ENCODE results near the gene SSBP3. TPM values are rescaled to one million over a fixed set of nuclear protein-coding genes. Genes with fewer than 3 reads are reported as not detected.

The SSBP3 gene
- total and polyA plus RNA-seq, 2 experiments from 2014 or later, result 47.4 to 68.6 TPM

DNA sequence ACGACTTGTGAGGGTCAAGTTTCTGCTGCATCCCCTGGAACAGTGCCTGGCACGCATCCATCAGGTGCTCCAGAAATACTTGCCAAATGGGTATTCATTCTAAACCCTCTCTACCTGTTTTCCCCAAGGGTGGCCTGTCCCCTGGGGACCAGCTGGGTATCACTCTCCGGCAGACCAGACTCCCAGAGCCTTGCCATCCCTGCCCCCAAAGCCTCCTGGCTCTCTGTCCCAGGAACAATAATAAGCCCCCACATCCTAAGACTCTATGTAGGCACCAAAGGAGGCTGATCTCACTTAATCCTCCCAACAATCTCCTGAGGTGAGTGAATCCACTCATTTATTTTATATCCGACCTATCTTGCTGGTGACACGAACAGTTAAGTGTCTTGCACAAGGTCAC is 109.5 kb downstream of the SSBP3 start:
- Histone ChIP-seq H3K4me3 (no peak overlapping the region), H3K4me1 (ENCODE audit: insufficient read depth) (peaks cover 71% of the 10 kb centered on the region), H3K27me3 (ENCODE audit: insufficient read depth) (no peaks in the 10 kb centered on the region), H3K9me2 (ENCODE audit: insufficient read depth) (no peaks in the 10 kb centered on the region), H2AFZ (no peak overlapping the region), H3K36me3 (ENCODE audit: insufficient read depth) (no peaks in the 10 kb centered on the region), H3F3A (replicated peaks; ENCODE audit: low read depth) (no peaks in the 10 kb centered on the region), H3K79me2 (replicated peaks; ENCODE audit: insufficient read depth) (peaks cover 99% of the 10 kb centered on the region), H3K4me2 (no peak overlapping the region), H3K27ac (ENCODE audit: low read depth) (no peak overlapping the region), H4K20me1 (replicated peaks; ENCODE audit: insufficient read depth) (peaks cover 65% of the 10 kb centered on the region)
- no peak for DNase-seq (ENCODE audit: low spot score)
- H3K4me1 Mint-ChIP-seq, result peaks cover 87% of the 10 kb centered on the region
- H3K9me3 Mint-ChIP-seq, result no peaks in the 10 kb centered on the region
- H3K27ac Mint-ChIP-seq, result no peak overlapping the region
- H3K36me3 Mint-ChIP-seq (ENCODE audit: low read depth), result no peaks in the 10 kb centered on the region
- no peak for ATAC-seq
- TF ChIP-seq STAT1 (IDR thresholded peaks at IDR 0.05; ENCODE audit: unreplicated experiment), result no peak
- TF ChIP-seq, protein P1, sequence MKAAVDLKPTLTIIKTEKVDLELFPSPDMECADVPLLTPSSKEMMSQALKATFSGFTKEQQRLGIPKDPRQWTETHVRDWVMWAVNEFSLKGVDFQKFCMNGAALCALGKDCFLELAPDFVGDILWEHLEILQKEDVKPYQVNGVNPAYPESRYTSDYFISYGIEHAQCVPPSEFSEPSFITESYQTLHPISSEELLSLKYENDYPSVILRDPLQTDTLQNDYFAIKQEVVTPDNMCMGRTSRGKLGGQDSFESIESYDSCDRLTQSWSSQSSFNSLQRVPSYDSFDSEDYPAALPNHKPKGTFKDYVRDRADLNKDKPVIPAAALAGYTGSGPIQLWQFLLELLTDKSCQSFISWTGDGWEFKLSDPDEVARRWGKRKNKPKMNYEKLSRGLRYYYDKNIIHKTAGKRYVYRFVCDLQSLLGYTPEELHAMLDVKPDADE (IDR thresholded peaks at IDR 0.05), result no peak
- no peak for TF ChIP-seq ZNF331 (CRISPR knock-in tag; IDR thresholded peaks at IDR 0.05; ENCODE audit: low read depth)
- TF ChIP-seq, protein P2, sequence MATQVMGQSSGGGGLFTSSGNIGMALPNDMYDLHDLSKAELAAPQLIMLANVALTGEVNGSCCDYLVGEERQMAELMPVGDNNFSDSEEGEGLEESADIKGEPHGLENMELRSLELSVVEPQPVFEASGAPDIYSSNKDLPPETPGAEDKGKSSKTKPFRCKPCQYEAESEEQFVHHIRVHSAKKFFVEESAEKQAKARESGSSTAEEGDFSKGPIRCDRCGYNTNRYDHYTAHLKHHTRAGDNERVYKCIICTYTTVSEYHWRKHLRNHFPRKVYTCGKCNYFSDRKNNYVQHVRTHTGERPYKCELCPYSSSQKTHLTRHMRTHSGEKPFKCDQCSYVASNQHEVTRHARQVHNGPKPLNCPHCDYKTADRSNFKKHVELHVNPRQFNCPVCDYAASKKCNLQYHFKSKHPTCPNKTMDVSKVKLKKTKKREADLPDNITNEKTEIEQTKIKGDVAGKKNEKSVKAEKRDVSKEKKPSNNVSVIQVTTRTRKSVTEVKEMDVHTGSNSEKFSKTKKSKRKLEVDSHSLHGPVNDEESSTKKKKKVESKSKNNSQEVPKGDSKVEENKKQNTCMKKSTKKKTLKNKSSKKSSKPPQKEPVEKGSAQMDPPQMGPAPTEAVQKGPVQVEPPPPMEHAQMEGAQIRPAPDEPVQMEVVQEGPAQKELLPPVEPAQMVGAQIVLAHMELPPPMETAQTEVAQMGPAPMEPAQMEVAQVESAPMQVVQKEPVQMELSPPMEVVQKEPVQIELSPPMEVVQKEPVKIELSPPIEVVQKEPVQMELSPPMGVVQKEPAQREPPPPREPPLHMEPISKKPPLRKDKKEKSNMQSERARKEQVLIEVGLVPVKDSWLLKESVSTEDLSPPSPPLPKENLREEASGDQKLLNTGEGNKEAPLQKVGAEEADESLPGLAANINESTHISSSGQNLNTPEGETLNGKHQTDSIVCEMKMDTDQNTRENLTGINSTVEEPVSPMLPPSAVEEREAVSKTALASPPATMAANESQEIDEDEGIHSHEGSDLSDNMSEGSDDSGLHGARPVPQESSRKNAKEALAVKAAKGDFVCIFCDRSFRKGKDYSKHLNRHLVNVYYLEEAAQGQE (IDR thresholded peaks at IDR 0.05; ENCODE audit: unreplicated experiment), result no peak
- TF ChIP-seq POLR2AphosphoS5 (IDR thresholded peaks at IDR 0.05; ENCODE audit: low read depth), result no peak
- no peak for TF ChIP-seq EZH2 (IDR thresholded peaks at IDR 0.05; ENCODE audit: low read depth, unreplicated experiment)
- TF ChIP-seq NANOG (IDR thresholded peaks at IDR 0.05; ENCODE audit: borderline replicate concordance), result no peak
- H3K4me3 Mint-ChIP-seq, result no peak overlapping the region
- H3K27me3 Mint-ChIP-seq (ENCODE audit: insufficient read depth, low read depth, poor library complexity), result peaks cover 18% of the 10 kb centered on the region

DNA sequence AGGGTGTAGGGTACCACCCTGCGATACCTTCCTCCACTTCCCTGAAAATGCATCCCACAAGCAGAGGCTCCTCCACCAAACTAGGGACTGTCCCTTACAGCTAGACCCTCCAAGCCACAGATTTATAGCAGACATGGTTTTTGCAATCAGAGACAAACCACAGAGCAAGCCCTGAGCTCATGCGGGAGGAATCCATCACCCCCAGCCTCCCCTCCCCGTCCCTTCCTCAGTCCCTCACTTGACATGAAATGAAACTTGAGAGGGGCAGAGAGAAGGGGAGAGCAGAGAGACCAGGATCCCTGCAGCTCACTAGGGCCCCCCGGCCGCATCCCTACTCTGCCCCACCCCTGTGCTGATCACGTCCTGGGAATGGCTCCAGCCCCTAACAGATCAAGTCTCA is 111.3 kb downstream of the SSBP3 start:
- Histone ChIP-seq H3K9me2 (ENCODE audit: insufficient read depth) (no peaks in the 10 kb centered on the region), H3K4me1 (ENCODE audit: insufficient read depth) (peaks cover 72% of the 10 kb centered on the region), H2AFZ (no peak overlapping the region), H3F3A (replicated peaks; ENCODE audit: low read depth) (no peaks in the 10 kb centered on the region), H3K36me3 (ENCODE audit: insufficient read depth) (no peaks in the 10 kb centered on the region), H3K4me2 (peak overlapping the region; percentile 38; the same call in 1 of the 2 replicates), H3K27ac (ENCODE audit: low read depth) (no peak overlapping the region), H3K79me2 (replicated peaks; ENCODE audit: insufficient read depth) (peaks cover 99% of the 10 kb centered on the region), H3K27me3 (ENCODE audit: insufficient read depth) (no peaks in the 10 kb centered on the region), H3K4me3 (no peak overlapping the region), H4K20me1 (replicated peaks; ENCODE audit: insufficient read depth) (peaks cover 59% of the 10 kb centered on the region)
- ATAC-seq, result no peak
- no peaks in the 10 kb centered on the region for H3K36me3 Mint-ChIP-seq (ENCODE audit: low read depth)
- H3K4me1 Mint-ChIP-seq, result peaks cover 87% of the 10 kb centered on the region
- H3K4me3 Mint-ChIP-seq, result no peak overlapping the region; the same call in 2 of the 3 replicates
- no peak for DNase-seq (ENCODE audit: low spot score)
- H3K27me3 Mint-ChIP-seq (ENCODE audit: insufficient read depth, low read depth, poor library complexity), result peaks cover 18% of the 10 kb centered on the region
- H3K9me3 Mint-ChIP-seq, result no peaks in the 10 kb centered on the region
- no peak overlapping the region for H3K27ac Mint-ChIP-seq
- TF ChIP-seq JUNB (IDR thresholded peaks at IDR 0.05; ENCODE audit: unreplicated experiment) (no peak), NANOG (IDR thresholded peaks at IDR 0.05; ENCODE audit: borderline replicate concordance) (no peak), EZH2 (IDR thresholded peaks at IDR 0.05; ENCODE audit: low read depth, unreplicated experiment) (no peak)
- TF ChIP-seq, protein P3, sequence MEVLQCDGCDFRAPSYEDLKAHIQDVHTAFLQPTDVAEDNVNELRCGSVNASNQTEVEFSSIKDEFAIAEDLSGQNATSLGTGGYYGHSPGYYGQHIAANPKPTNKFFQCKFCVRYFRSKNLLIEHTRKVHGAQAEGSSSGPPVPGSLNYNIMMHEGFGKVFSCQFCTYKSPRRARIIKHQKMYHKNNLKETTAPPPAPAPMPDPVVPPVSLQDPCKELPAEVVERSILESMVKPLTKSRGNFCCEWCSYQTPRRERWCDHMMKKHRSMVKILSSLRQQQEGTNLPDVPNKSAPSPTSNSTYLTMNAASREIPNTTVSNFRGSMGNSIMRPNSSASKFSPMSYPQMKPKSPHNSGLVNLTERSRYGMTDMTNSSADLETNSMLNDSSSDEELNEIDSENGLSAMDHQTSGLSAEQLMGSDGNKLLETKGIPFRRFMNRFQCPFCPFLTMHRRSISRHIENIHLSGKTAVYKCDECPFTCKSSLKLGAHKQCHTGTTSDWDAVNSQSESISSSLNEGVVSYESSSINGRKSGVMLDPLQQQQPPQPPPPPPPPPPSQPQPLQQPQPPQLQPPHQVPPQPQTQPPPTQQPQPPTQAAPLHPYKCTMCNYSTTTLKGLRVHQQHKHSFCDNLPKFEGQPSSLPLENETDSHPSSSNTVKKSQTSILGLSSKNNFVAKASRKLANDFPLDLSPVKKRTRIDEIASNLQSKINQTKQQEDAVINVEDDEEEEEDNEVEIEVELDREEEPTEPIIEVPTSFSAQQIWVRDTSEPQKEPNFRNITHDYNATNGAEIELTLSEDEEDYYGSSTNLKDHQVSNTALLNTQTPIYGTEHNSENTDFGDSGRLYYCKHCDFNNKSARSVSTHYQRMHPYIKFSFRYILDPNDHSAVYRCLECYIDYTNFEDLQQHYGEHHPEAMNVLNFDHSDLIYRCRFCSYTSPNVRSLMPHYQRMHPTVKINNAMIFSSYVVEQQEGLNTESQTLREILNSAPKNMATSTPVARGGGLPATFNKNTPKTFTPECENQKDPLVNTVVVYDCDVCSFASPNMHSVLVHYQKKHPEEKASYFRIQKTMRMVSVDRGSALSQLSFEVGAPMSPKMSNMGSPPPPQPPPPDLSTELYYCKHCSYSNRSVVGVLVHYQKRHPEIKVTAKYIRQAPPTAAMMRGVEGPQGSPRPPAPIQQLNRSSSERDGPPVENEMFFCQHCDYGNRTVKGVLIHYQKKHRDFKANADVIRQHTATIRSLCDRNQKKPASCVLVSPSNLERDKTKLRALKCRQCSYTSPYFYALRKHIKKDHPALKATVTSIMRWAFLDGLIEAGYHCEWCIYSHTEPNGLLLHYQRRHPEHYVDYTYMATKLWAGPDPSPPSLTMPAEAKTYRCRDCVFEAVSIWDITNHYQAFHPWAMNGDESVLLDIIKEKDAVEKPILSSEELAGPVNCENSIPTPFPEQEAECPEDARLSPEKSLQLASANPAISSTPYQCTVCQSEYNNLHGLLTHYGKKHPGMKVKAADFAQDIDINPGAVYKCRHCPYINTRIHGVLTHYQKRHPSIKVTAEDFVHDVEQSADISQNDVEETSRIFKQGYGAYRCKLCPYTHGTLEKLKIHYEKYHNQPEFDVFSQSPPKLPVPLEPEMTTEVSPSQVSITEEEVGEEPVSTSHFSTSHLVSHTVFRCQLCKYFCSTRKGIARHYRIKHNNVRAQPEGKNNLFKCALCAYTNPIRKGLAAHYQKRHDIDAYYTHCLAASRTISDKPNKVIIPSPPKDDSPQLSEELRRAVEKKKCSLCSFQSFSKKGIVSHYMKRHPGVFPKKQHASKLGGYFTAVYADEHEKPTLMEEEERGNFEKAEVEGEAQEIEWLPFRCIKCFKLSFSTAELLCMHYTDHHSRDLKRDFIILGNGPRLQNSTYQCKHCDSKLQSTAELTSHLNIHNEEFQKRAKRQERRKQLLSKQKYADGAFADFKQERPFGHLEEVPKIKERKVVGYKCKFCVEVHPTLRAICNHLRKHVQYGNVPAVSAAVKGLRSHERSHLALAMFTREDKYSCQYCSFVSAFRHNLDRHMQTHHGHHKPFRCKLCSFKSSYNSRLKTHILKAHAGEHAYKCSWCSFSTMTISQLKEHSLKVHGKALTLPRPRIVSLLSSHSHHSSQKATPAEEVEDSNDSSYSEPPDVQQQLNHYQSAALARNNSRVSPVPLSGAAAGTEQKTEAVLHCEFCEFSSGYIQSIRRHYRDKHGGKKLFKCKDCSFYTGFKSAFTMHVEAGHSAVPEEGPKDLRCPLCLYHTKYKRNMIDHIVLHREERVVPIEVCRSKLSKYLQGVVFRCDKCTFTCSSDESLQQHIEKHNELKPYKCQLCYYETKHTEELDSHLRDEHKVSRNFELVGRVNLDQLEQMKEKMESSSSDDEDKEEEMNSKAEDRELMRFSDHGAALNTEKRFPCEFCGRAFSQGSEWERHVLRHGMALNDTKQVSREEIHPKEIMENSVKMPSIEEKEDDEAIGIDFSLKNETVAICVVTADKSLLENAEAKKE (CRISPR knock-in tag; IDR thresholded peaks at IDR 0.05), result no peak
- TF ChIP-seq, protein P4, sequence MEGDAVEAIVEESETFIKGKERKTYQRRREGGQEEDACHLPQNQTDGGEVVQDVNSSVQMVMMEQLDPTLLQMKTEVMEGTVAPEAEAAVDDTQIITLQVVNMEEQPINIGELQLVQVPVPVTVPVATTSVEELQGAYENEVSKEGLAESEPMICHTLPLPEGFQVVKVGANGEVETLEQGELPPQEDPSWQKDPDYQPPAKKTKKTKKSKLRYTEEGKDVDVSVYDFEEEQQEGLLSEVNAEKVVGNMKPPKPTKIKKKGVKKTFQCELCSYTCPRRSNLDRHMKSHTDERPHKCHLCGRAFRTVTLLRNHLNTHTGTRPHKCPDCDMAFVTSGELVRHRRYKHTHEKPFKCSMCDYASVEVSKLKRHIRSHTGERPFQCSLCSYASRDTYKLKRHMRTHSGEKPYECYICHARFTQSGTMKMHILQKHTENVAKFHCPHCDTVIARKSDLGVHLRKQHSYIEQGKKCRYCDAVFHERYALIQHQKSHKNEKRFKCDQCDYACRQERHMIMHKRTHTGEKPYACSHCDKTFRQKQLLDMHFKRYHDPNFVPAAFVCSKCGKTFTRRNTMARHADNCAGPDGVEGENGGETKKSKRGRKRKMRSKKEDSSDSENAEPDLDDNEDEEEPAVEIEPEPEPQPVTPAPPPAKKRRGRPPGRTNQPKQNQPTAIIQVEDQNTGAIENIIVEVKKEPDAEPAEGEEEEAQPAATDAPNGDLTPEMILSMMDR (conservative IDR thresholded peaks at IDR 0.05; ENCODE audit: low read depth in 2 of 2), result no peak
